H9 (cell line): ENCODE results near the gene TAAR9. TPM values are rescaled to one million over a fixed set of nuclear protein-coding genes. Genes with fewer than 3 reads are reported as not detected.

Experiments used
- DNase-seq: peaks from one replicate; pipeline ENCODE4 v3.0.0-alpha.2; 2017
- H2AFZ ChIP-seq: one replicate; pipeline ENCODE4 v1.6.1; 2013; ENCODE audit warnings: mild to moderate bottlenecking, low read length, control low read depth, moderate library complexity
- H2AK5ac ChIP-seq: 2 replicates; pipeline ENCODE4 v1.6.1; 2013; ENCODE audit warnings: low read length, control low read depth, mixed read lengths; ENCODE audit not compliant: insufficient read length
- H2BK120ac ChIP-seq: one replicate; pipeline ENCODE4 v1.6.1; 2013; ENCODE audit warnings: low read depth, mild to moderate bottlenecking, low read length, control low read depth, inconsistent platforms; ENCODE audit not compliant: poor library complexity, severe bottlenecking
- H2BK12ac ChIP-seq: 2 replicates; pipeline ENCODE4 v1.6.1; 2013; ENCODE audit warnings: low read length, control low read depth, mixed read lengths, low read depth; ENCODE audit not compliant: insufficient read length
- H2BK15ac ChIP-seq: 2 replicates; pipeline ENCODE4 v1.6.1; 2013; ENCODE audit warnings: low read depth, low read length, control low read depth
- H2BK20ac ChIP-seq: one replicate; pipeline ENCODE4 v1.6.1; 2013; ENCODE audit warnings: low read depth, mild to moderate bottlenecking, low read length, control low read depth, inconsistent platforms; ENCODE audit not compliant: poor library complexity, severe bottlenecking
- H2BK5ac ChIP-seq: 2 replicates; pipeline ENCODE4 v1.6.1; 2013; ENCODE audit warnings: low read length, control low read depth, mixed read lengths; ENCODE audit not compliant: insufficient read length
- H3K14ac ChIP-seq: 2 replicates; pipeline ENCODE4 v1.6.1; 2013; ENCODE audit warnings: low read length, control low read depth; ENCODE audit not compliant: insufficient read depth
- H3K18ac ChIP-seq: 2 replicates; pipeline ENCODE4 v1.6.1; 2013; ENCODE audit warnings: low read depth, mild to moderate bottlenecking, mixed read lengths, low read length, control low read depth; ENCODE audit not compliant: insufficient read length
- H3K23ac ChIP-seq: 2 replicates; pipeline ENCODE4 v1.6.1; 2013; ENCODE audit warnings: low read length, control low read depth, mixed read lengths, low read depth; ENCODE audit not compliant: insufficient read length
- H3K23me2 ChIP-seq: 2 replicates; pipeline ENCODE4 v1.6.1; 2013; ENCODE audit warnings: low read depth, mild to moderate bottlenecking, mixed read lengths, low read length, control low read depth; ENCODE audit not compliant: insufficient read length, poor library complexity, severe bottlenecking
- H3K27ac ChIP-seq: 2 replicates; pipeline ENCODE4 v1.5.1; 2013; ENCODE audit warnings: low read length, control low read depth, mixed read lengths, low read depth; ENCODE audit not compliant: insufficient read length
- H3K27me3 ChIP-seq: 2 replicates; pipeline ENCODE4 v1.6.1; 2013; ENCODE audit warnings: low read length, control low read depth, inconsistent platforms; ENCODE audit not compliant: insufficient read depth
- H3K4ac ChIP-seq: 2 replicates; pipeline ENCODE4 v1.6.1; 2013; ENCODE audit warnings: low read depth, mild to moderate bottlenecking, control low read depth, inconsistent platforms, low read length, moderate library complexity
- H3K4me1 ChIP-seq: 2 replicates; pipeline ENCODE4 v1.6.1; 2013; ENCODE audit warnings: low read length, control low read depth, inconsistent platforms; ENCODE audit not compliant: insufficient read depth
- H3K4me2 ChIP-seq: 2 replicates; pipeline ENCODE4 v1.6.1; 2013; ENCODE audit warnings: low read length, control low read depth, mixed read lengths; ENCODE audit not compliant: insufficient read length, insufficient read depth
- H3K56ac ChIP-seq: 2 replicates; pipeline ENCODE4 v1.6.1; 2013; ENCODE audit warnings: low read depth, mild to moderate bottlenecking, mixed read lengths, low read length, control low read depth; ENCODE audit not compliant: insufficient read length
- H3K79me1 ChIP-seq: 2 replicates; pipeline ENCODE4 v1.6.1; 2013; ENCODE audit warnings: low read depth, mild to moderate bottlenecking, moderate library complexity, low read length, control low read depth, inconsistent platforms; ENCODE audit not compliant: insufficient read depth, poor library complexity, severe bottlenecking
- H3K79me2 ChIP-seq: 2 replicates; pipeline ENCODE4 v1.6.1; 2013; ENCODE audit warnings: low read length, control low read depth, inconsistent platforms; ENCODE audit not compliant: insufficient read depth
- H3K9ac ChIP-seq: 2 replicates; pipeline ENCODE4 v1.6.1; 2013; ENCODE audit warnings: low read length, control low read depth, mixed read lengths; ENCODE audit not compliant: insufficient read length; ENCODE audit errors: extremely low read depth
- H3K9me3 ChIP-seq: one replicate; pipeline ENCODE4 v1.6.1; 2013; ENCODE audit warnings: low read depth, low read length, inconsistent platforms; ENCODE audit not compliant: control insufficient read depth
- H3T11ph ChIP-seq: one replicate; pipeline ENCODE4 v1.6.1; 2013; ENCODE audit warnings: mild to moderate bottlenecking, low read length, control low read depth, inconsistent platforms
- H4K20me1 ChIP-seq: one replicate; pipeline ENCODE4 v1.6.1; 2013; ENCODE audit not compliant: control insufficient read depth, insufficient read length, insufficient read depth
- H4K5ac ChIP-seq: 2 replicates; pipeline ENCODE4 v1.6.1; 2013; ENCODE audit warnings: low read depth, mild to moderate bottlenecking, mixed read lengths, low read length, control low read depth; ENCODE audit not compliant: insufficient read length
- H4K8ac ChIP-seq: replicated peaks from 2 replicates; pipeline ENCODE4 v1.6.1; 2013; ENCODE audit warnings: low read length, control low read depth, mixed read lengths, low read depth; ENCODE audit not compliant: insufficient read length
- H4K91ac ChIP-seq: 2 replicates; pipeline ENCODE4 v1.6.1; 2013; ENCODE audit warnings: low read depth, mild to moderate bottlenecking, moderate library complexity, mixed read lengths, low read length, control low read depth; ENCODE audit not compliant: insufficient read length
- H3K27ac Mint-ChIP-seq, 3 experiments: 2 replicates in 2 of 3; 3 replicates in 1 of 3; pipeline ENCODE4 v1.8.0; 2020 to 2021; ENCODE audit warnings: mixed read lengths in 3 of 3, mild to moderate bottlenecking in 1 of 3, moderate library complexity in 1 of 3
- H3K27me3 Mint-ChIP-seq: 2 replicates; pipeline ENCODE4 v1.8.0; 2021; ENCODE audit warnings: low read depth, mild to moderate bottlenecking, moderate library complexity, mixed read lengths
- H3K36me3 Mint-ChIP-seq, 3 experiments: 2 replicates in 2 of 3; 3 replicates in 1 of 3; pipeline ENCODE4 v1.8.0; 2020 to 2021; ENCODE audit warnings: low read depth in 3 of 3, mixed read lengths in 3 of 3; ENCODE audit not compliant: insufficient read depth in 1 of 3
- H3K4me1 Mint-ChIP-seq, 2 experiments: 2 replicates each; pipeline ENCODE4 v1.8.0; 2020; ENCODE audit warnings: mixed read lengths in 2 of 2
- H3K4me3 Mint-ChIP-seq, 2 experiments: 2 replicates in 1 of 2; 3 replicates in 1 of 2; pipeline ENCODE4 v1.8.0; 2020 to 2021; ENCODE audit warnings: mild to moderate bottlenecking in 2 of 2, mixed read lengths in 2 of 2, moderate library complexity in 1 of 2
- H3K9me3 Mint-ChIP-seq, 2 experiments: 2 replicates in 1 of 2; 3 replicates in 1 of 2; pipeline ENCODE4 v1.8.0; 2020; ENCODE audit warnings: mild to moderate bottlenecking in 2 of 2, mixed read lengths in 2 of 2, moderate library complexity in 1 of 2
- WGBS: extraction: QIAGEN DNeasy Blood & Tissue Kit; methylation state at CpG from one replicate; pipeline ENCODE4 v1.1.7; 2013; ENCODE audit warnings: missing lambda C conversion rate, low lambda C conversion rate, mixed read lengths; ENCODE audit not compliant: insufficient read length; ENCODE audit errors: extremely low coverage; 5-methylcytosine and 5-hydroxymethylcytosine counted together
- total RNA-seq: library from RNA; stranded (reverse); gene quantifications from 2 replicates; pipeline ENCODE4 v1.2.1, GENCODE V29; 2021
- TF ChIP-seq, protein P1 (sequence below): fragments of 200-600 bp; sonication (generic); conservative IDR thresholded peaks from 3 replicates; pipeline ENCODE4 v1.8.0; 2021; ENCODE audit warnings: antibody characterized with exemption, mild to moderate bottlenecking

Gene TAAR9
- total RNA-seq, 1 experiment from 2014 or later = not detected

DNA sequence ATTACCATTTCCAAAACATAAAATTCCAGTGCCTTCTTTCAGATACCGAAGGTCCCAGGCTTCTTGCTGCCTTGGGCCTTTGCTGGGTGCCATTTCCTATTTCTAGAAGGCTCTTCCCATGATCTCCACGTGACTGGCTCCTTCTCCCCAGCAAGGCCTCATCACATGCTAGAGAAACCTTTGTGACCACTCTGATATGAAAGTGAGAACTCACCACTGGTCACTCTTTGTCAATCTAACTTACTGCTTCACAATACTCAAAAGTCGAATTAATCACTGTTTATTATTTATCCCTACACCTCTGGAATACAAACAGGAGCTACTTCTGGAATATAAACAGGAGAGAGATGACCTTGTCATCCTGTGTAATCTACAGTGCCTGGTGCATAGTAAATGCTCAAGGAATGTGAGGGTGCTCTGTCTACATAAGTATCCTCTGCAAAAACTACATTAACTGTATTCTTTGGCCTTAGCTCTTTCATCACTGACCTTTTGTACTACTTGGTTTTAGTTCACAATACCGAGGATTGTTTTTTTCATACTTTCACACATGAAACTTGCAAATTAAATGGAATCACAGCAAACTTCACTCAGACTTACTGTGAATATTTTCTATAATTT is 26.8 kb upstream of the TAAR9 start:
- Histone ChIP-seq H3K23me2 (no peaks in the 10 kb centered on the region), H4K20me1 (no peaks in the 10 kb centered on the region), H2AK5ac (no peak overlapping the region), H3K4ac (no peak overlapping the region), H4K5ac (no peak overlapping the region), H3K79me1 (peaks cover 3% of the 10 kb centered on the region), H3K79me2 (peaks cover 4% of the 10 kb centered on the region; the same call in 1 of the 2 replicates), H3K18ac (no peak overlapping the region), H2AFZ (no peak overlapping the region), H2BK12ac (no peak overlapping the region), H2BK5ac (no peak overlapping the region), H4K91ac (no peak overlapping the region), H3K23ac (no peak overlapping the region), H3K4me1 (no peaks in the 10 kb centered on the region; the same call in 1 of the 2 replicates), H2BK120ac (no peak overlapping the region), H2BK20ac (no peak overlapping the region), H3K9ac (no peak overlapping the region), H3K14ac (no peak overlapping the region), H3K27me3 (no peaks in the 10 kb centered on the region), H3K4me2 (no peak overlapping the region), H3K9me3 (no peaks in the 10 kb centered on the region), H3T11ph (no peak overlapping the region), H3K56ac (no peak overlapping the region), H4K8ac (no peak overlapping the region), H3K27ac (no peak overlapping the region), H2BK15ac (no peak overlapping the region)
- peaks cover 16% of the 10 kb centered on the region in 2 experiments for H3K4me1 Mint-ChIP-seq
- peaks cover 0 to 9% (median 8%) of the 10 kb centered on the region in 3 experiments; a peak in 3 of 7 replicates for H3K36me3 Mint-ChIP-seq
- no peaks in the 10 kb centered on the region for H3K9me3 Mint-ChIP-seq
- peak overlapping the region; percentile 91 to 92; a peak in 3 of 5 replicates for H3K4me3 Mint-ChIP-seq
- peaks cover 12% of the 10 kb centered on the region for H3K27me3 Mint-ChIP-seq
- no peak for DNase-seq
- TF ChIP-seq, protein P1, sequence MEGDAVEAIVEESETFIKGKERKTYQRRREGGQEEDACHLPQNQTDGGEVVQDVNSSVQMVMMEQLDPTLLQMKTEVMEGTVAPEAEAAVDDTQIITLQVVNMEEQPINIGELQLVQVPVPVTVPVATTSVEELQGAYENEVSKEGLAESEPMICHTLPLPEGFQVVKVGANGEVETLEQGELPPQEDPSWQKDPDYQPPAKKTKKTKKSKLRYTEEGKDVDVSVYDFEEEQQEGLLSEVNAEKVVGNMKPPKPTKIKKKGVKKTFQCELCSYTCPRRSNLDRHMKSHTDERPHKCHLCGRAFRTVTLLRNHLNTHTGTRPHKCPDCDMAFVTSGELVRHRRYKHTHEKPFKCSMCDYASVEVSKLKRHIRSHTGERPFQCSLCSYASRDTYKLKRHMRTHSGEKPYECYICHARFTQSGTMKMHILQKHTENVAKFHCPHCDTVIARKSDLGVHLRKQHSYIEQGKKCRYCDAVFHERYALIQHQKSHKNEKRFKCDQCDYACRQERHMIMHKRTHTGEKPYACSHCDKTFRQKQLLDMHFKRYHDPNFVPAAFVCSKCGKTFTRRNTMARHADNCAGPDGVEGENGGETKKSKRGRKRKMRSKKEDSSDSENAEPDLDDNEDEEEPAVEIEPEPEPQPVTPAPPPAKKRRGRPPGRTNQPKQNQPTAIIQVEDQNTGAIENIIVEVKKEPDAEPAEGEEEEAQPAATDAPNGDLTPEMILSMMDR = no peak
- H3K27ac Mint-ChIP-seq = peak overlapping the region in 2 of 3 experiments; percentile 9 to 29; a peak in 3 of 7 replicates
- WGBS = no CpG with 5 or more reads among the region's 4 CpGs
